Esophagus muscularis mucosa (tissue), 4 donors: ENCODE data around the gene CRYGS. TPM values are rescaled to one million over a fixed set of nuclear protein-coding genes. Genes with fewer than 3 reads are reported as not detected.
"Not testable (repeated sequence)": the region's sequence is repeated elsewhere in the genome, so short reads cannot be mapped to it uniquely, and the experiment has no call there.

Experiments
- DNase-seq: peaks from one replicate; pipeline ENCODE4 v3.0.0-alpha.2; 2017; ENCODE audit errors: extremely low spot score
- H3K27ac ChIP-seq, 4 donors: fragments of 200-600 bp; sonication (generic); replicated peaks in 1 of 4; 1 replicate in 3 of 4; 2 replicates in 1 of 4; pipeline ENCODE4 v1.5.1; 2016 to 2019; ENCODE audit warnings: mild to moderate bottlenecking in 1 of 4
- H3K27me3 ChIP-seq, 4 donors: fragments of 200-600 bp; sonication (generic); one replicate each; pipeline versions ENCODE4 v1.5.1 to v1.6.0; 2016 to 2019
- H3K36me3 ChIP-seq, 4 donors: fragments of 200-600 bp; sonication (generic); one replicate each; pipeline ENCODE4 v1.5.1; 2016 to 2019
- H3K4me1 ChIP-seq, 4 donors: fragments of 200-600 bp; sonication (generic); one replicate each; pipeline ENCODE4 v1.5.1; 2016 to 2019
- H3K4me3 ChIP-seq, 4 donors: fragments of 200-600 bp; sonication (generic); 1 replicate in 2 of 4; 2 replicates in 2 of 4; pipeline ENCODE4 v1.5.1; 2016 to 2019; ENCODE audit warnings: mild to moderate bottlenecking in 4 of 4, moderate library complexity in 1 of 4
- H3K9me3 ChIP-seq, 4 donors: fragments of 200-600 bp; sonication (generic); 1 replicate in 3 of 4; 2 replicates in 1 of 4; pipeline ENCODE4 v1.5.1; 2016 to 2019
- CTCF ChIP-seq, 3 experiments: fragments of 200-600 bp in 2 of 3; fragments of 450-650 bp in 1 of 3; sonication (generic) in 2 of 3; IDR thresholded peaks; one replicate each; pipeline ENCODE4 v1.5.1; 2017 to 2019; ENCODE audit warnings: antibody characterized with exemption in 3 of 3, mild to moderate bottlenecking in 2 of 3, moderate library complexity in 1 of 3
- EP300 ChIP-seq: sonication (generic); formaldehyde crosslinking; IDR thresholded peaks from one replicate; pipeline ENCODE4 v1.6.1; 2017; ENCODE audit warnings: antibody characterized with exemption
- POLR2A ChIP-seq: fragments of 450-650 bp; IDR thresholded peaks from one replicate; pipeline ENCODE4 v1.6.1; 2017; ENCODE audit warnings: antibody characterized with exemption, moderate library complexity, mild to moderate bottlenecking, low read depth
- POLR2AphosphoS5 ChIP-seq, 2 donors: sonication (generic); formaldehyde crosslinking; IDR thresholded peaks; one replicate each; pipeline ENCODE4 v1.6.1; 2017; ENCODE audit warnings: antibody characterized with exemption in 2 of 2
- WGBS: methylation state at CpG from one replicate; pipeline ENCODE4 v1.1.5; 2018; 5-methylcytosine and 5-hydroxymethylcytosine counted together
- intact Hi-C: fragments of 100-400 bp; cut with DNase I; formaldehyde crosslinking; loops from one replicate; pipeline ENCODE4 v1.15.1; 2023
- total RNA-seq, 4 donors: library from RNA; depleted of rRNA; stranded (reverse); fragments of >200 nt; gene quantifications; one replicate each; pipeline versions ENCODE4 v1.1.0 to v1.2.1, GENCODE V29; 2016

CRYGS gene
- total RNA-seq, 4 donors from 2014 or later = 0.32 to 2.1 (median 1.6) TPM

DNA sequence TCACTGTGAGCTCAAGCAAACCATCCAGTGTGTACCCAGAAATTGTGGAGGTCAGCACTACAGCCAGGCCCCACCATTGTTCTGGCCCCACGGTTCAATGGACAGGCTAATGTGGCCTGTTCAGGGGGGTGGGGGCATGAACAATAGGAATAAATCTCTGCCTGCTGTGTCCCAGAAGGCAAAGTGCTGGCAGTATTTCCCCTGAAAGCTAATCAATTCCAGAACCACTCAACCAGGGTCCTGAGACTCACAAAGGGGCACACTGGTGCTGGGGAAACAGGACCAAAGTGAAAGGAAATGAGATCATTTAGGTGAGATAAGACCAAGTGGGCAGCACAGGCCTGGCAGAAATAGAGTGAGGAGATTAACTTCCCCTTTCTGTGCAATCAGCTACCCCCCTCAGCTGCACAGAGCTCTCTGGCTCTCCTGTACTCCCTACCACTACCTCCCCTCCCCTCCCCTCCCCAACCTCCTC, 11.5 kb downstream of the CRYGS start:
- intact Hi-C loops = no loop called here
- Histone ChIP-seq H3K36me3 (no peaks in the 10 kb centered on the region), H3K9me3 (no peaks in the 10 kb centered on the region), H3K4me3 (no peak overlapping the region), H3K27ac (no peak overlapping the region), H3K27me3 (no peaks in the 10 kb centered on the region), H3K4me1 (peaks cover 8 to 12% (median 9%) of the 10 kb centered on the region in 4 donors)
- WGBS = 55% methylated on average over 1 of the region's 1 CpG
- DNase-seq = no peak
- TF ChIP-seq EP300 (no peak), POLR2A (no peak), CTCF (IDR thresholded peaks at IDR 0.05) (no peak), POLR2AphosphoS5 (IDR thresholded peaks at IDR 0.05) (no peak)

DNA sequence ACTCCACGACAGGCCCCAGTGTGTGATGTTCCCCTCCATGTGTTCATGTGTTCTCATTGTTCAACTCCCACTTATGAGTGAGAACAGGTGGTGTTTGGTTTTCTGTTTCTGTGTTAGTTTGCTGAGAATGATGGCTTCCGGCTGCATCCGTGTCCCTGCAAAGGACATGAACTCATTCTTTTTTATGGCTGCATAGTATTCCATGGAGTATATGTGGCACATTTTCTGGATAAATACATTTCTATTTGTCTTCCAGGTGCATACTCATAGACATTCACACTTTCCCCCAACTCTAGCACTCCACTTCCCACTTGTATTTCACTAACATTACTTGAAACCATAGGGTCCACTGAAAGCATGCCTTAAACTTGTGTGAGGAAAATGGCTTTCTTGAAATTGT, 12.5 kb downstream of the CRYGS start:
- H3K9me3 ChIP-seq, DNase-seq, H3K4me3 ChIP-seq, H3K4me1 ChIP-seq, intact Hi-C loops, H3K27ac ChIP-seq, H3K27me3 ChIP-seq, H3K36me3 ChIP-seq: not testable (repeated sequence)
- WGBS = 93% methylated on average over 3 of the region's 3 CpGs

- no peak overlapping the region for H3K27ac ChIP-seq
- no peak overlapping the region for H3K4me3 ChIP-seq
- H3K9me3 ChIP-seq = no peaks in the 10 kb centered on the region
- intact Hi-C loops = no loop called here
- DNase-seq = no peak
- H3K27me3 ChIP-seq = no peaks in the 10 kb centered on the region
- no peaks in the 10 kb centered on the region for H3K36me3 ChIP-seq
- TF ChIP-seq CTCF (IDR thresholded peaks at IDR 0.05) (no peak), POLR2AphosphoS5 (IDR thresholded peaks at IDR 0.05) (no peak), POLR2A (no peak), EP300 (no peak)
- H3K4me1 ChIP-seq = no peaks in the 10 kb centered on the region
These were observed 13.8 kb downstream of the CRYGS start for GRCh38 chr3:186530415-186530814.

DNA sequence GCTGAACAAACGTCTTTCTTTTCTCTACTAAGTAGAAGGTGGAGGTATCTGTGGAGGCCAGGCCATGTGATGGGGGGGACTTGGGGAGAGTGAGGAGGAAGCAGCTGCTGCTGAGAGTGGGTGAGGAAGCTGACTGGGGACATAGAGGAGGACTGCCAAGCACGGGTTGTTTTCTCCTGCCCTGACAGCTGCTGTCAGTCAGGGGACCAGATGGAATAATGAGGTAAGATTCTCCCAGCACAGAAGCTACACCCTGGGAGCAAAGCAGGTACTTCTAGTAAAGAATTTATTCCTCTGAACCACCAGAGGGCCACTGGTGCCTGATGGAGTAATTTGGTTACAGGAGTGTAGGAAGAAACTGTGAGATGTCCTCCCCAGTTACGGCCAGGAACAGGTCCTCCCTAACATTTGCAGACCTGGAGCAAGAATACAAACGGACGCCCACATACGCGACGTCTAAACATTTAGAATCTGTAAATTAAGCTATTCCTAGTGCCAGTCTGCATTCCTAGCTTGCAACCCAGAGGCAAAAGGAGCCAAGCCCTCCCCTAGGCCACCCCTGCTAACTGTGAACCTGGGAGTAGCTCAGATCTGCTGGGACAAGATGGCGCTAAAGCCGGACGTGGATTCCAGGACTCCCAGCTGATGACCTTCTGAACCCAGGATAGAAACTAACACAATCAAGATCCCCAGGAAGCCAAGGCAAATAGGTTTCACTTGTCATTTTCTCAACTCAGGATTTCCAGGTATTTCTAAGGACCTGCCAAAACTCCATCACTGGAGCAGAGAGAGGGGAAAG, 14.8 kb downstream of the CRYGS start:
- H3K4me3 ChIP-seq = no peak overlapping the region
- 83% methylated on average over 11 of the region's 11 CpGs for WGBS
- H3K27me3 ChIP-seq = no peaks in the 10 kb centered on the region
- DNase-seq = no peak
- intact Hi-C loops = no loop called here
- H3K4me1 ChIP-seq = no peaks in the 10 kb centered on the region
- H3K9me3 ChIP-seq = no peaks in the 10 kb centered on the region
- no peaks in the 10 kb centered on the region for H3K36me3 ChIP-seq
- TF ChIP-seq POLR2AphosphoS5 (IDR thresholded peaks at IDR 0.05) = no peak
- no peak for TF ChIP-seq POLR2A
- no peak for TF ChIP-seq EP300
- no peak for TF ChIP-seq CTCF (IDR thresholded peaks at IDR 0.05)
- H3K27ac ChIP-seq = no peak overlapping the region

- no peak for TF ChIP-seq POLR2AphosphoS5 (IDR thresholded peaks at IDR 0.05)
- no peak for TF ChIP-seq EP300
- TF ChIP-seq POLR2A = no peak
- no peak for TF ChIP-seq CTCF (IDR thresholded peaks at IDR 0.05)
- Histone ChIP-seq H3K4me1 (no peaks in the 10 kb centered on the region), H3K36me3 (no peaks in the 10 kb centered on the region), H3K27ac (no peak overlapping the region), H3K9me3 (no peaks in the 10 kb centered on the region), H3K4me3 (no peak overlapping the region), H3K27me3 (no peaks in the 10 kb centered on the region)
- WGBS = 80% methylated on average over 6 of the region's 6 CpGs
- no peak for DNase-seq
- intact Hi-C loops = no loop called here
These were observed 17.9 kb downstream of the CRYGS start for GRCh38 chr3:186526256-186526606.
